ENCODE results near the gene LIPF.

DNA sequence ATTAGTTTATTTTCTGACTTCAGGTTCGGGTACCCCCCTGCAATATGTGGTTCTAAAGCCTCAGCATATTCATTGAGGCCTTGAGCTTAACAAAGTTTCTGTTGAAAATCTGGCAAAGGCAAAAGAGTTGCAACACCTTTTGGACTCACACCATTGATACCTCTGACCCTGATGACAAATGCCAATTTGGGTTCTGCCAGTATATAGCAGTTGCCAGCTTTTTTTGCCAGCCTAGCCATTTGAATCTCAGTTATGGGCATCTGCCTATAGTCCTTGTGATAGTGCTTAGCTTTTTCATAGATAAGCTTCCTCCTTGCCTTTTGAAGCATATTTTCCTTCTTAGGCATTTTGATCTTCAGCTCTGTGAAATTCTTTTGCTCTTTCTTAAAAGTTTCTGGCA is 45.7 kb upstream of the LIPF start:
- TF ChIP-seq, protein P1, sequence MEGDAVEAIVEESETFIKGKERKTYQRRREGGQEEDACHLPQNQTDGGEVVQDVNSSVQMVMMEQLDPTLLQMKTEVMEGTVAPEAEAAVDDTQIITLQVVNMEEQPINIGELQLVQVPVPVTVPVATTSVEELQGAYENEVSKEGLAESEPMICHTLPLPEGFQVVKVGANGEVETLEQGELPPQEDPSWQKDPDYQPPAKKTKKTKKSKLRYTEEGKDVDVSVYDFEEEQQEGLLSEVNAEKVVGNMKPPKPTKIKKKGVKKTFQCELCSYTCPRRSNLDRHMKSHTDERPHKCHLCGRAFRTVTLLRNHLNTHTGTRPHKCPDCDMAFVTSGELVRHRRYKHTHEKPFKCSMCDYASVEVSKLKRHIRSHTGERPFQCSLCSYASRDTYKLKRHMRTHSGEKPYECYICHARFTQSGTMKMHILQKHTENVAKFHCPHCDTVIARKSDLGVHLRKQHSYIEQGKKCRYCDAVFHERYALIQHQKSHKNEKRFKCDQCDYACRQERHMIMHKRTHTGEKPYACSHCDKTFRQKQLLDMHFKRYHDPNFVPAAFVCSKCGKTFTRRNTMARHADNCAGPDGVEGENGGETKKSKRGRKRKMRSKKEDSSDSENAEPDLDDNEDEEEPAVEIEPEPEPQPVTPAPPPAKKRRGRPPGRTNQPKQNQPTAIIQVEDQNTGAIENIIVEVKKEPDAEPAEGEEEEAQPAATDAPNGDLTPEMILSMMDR (IDR thresholded peaks at IDR 0.05) = no peak
- TF ChIP-seq POLR2A (IDR thresholded peaks at IDR 0.05) = no peak

All from uterus (tissue), 2 donors.